ENCODE data around the gene PAPPA.

The PAPPA gene

DNA sequence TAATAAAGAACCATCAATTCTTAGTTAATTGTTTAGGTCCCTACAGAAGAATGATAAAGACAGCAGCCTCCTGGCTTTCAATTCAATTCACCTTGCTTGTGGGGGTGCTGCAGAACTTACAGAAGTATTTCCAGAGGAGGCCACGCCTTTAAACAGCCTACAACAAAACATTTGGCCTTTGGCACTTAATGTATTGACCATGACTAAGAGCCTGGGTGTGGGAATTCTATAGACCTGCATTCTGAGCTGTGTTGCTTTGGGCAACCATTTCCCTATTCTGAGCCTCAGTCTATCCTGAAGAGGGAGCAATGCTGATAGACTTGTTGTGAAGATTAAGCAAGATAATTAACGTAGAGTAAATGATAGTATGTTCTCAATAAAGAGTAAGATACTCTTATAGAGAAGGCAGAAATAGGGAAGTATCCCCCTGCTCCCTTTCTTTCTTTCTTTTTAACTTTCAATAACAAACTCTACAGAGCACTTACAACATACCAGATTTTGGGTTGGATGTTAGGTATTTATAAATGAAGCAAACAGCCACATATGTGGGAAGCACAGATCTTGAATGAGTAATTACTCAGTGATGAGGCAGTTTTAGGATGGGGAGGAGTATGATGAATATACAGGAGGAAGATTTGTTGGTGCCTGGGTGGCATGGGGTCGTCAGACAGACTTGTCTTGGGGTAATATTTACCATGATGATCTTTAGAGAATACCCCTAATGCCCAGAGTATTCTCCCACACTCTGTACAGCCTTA, 28.4 kb downstream of the PAPPA start:
- H3K4me3 ChIP-seq, result no peak overlapping the region
- DNase-seq (ENCODE audit: low spot score in 2 of 2), result no peak
- H3K36me3 ChIP-seq (replicated peaks), result no peaks in the 10 kb centered on the region
- in situ Hi-C loops (cut with MboI; ENCODE audit: low sequenced_read_pairs), result no loop called here
- H3K27me3 ChIP-seq (ENCODE audit: low read depth), result no peaks in the 10 kb centered on the region
- H3K9me3 ChIP-seq, result no peaks in the 10 kb centered on the region
- no peaks in the 10 kb centered on the region for H3K4me1 ChIP-seq

DNA sequence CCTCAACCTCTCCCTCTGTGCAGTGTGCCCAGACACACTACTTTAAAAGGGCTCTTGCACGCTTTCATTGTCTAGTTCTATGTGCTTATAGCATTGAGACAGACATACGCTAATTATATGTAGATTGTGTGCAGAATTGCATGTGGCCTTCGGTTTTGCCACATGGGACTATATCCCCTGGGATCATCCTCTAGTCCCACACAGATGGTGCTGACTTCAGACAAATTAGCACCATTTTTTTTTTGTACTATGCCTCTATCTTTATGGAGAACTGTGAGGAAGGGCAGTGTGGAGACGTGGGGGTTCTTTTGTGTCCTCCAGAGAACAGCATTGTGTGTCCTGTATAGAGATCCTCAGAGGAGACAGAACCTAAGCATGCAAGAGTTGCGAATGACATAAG, 29.3 kb downstream of the PAPPA start:
- DNase-seq (ENCODE audit: low spot score in 2 of 2), result no peak
- Histone ChIP-seq H3K9me3 (no peaks in the 10 kb centered on the region), H3K4me1 (no peaks in the 10 kb centered on the region), H3K36me3 (replicated peaks) (no peaks in the 10 kb centered on the region), H3K27me3 (ENCODE audit: low read depth) (no peaks in the 10 kb centered on the region), H3K4me3 (no peak overlapping the region)
- in situ Hi-C loops (cut with MboI; ENCODE audit: low sequenced_read_pairs), result no loop called here

DNA sequence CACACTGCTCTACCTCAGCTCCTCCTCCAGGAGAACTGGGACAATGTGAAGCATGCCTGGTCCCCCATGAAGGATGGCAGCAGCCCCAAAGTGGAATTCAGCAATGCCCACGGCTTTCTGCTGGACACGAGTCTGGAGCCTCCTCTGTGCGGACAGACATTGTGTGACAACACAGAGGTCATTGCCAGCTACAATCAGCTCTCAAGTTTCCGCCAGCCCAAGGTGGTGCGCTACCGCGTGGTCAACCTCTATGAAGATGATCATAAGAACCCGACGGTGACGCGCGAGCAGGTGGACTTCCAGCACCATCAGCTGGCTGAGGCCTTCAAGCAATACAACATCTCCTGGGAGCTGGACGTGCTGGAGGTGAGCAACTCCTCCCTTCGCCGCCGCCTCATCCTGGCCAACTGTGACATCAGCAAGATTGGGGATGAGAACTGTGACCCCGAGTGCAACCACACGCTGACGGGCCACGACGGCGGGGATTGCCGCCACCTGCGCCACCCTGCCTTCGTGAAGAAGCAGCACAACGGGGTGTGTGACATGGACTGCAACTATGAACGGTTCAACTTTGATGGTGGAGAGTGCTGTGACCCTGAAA, 34.1 kb downstream of the PAPPA start:
- Histone ChIP-seq H3K4me3 (no peak overlapping the region), H3K4me1 (no peaks in the 10 kb centered on the region), H3K27me3 (ENCODE audit: low read depth) (no peaks in the 10 kb centered on the region), H3K9me3 (no peaks in the 10 kb centered on the region), H3K36me3 (replicated peaks) (no peaks in the 10 kb centered on the region)
- in situ Hi-C loops (cut with MboI; ENCODE audit: low sequenced_read_pairs), result no loop called here
- no peak for DNase-seq (ENCODE audit: low spot score in 2 of 2)

DNA sequence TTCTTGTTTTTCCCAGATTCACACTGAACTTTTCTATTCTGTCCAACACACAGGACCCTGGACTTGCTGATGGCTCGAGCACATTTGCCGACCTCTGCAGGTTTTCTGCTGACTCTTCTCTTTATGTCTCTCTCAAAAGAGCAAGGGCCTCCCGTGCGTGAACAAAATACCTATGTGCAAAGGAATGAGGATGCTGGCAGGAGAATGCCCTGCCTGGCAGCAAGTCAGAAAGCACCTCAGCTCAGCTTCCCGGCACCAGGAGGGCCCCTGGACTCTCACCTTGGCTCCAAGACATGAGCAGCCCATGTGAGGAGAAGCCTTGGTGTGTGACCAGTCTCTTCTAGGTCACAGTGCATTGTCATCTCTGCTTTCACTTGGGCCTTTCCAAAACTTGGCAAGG, 36.1 kb downstream of the PAPPA start:
- no peaks in the 10 kb centered on the region for H3K4me1 ChIP-seq
- H3K27me3 ChIP-seq (ENCODE audit: low read depth), result no peaks in the 10 kb centered on the region
- H3K36me3 ChIP-seq (replicated peaks), result no peaks in the 10 kb centered on the region
- DNase-seq (ENCODE audit: low spot score in 2 of 2), result no peak
- no peak overlapping the region for H3K4me3 ChIP-seq
- in situ Hi-C loops (cut with MboI; ENCODE audit: low sequenced_read_pairs), result no loop called here
- no peaks in the 10 kb centered on the region for H3K9me3 ChIP-seq

- DNase-seq (ENCODE audit: low spot score in 2 of 2), result no peak
- Histone ChIP-seq H3K36me3 (replicated peaks) (no peaks in the 10 kb centered on the region), H3K9me3 (no peaks in the 10 kb centered on the region), H3K4me1 (no peaks in the 10 kb centered on the region), H3K27me3 (ENCODE audit: low read depth) (no peaks in the 10 kb centered on the region), H3K4me3 (no peak overlapping the region)
- in situ Hi-C loops (cut with MboI; ENCODE audit: low sequenced_read_pairs), result no loop called here
Measured at GRCh38 chr9:116190637-116191396, 37.2 kb downstream of the PAPPA start.

GRCh38 chr9:116191576-116192415, 38.2 kb downstream of the PAPPA start:
- Histone ChIP-seq H3K9me3 (no peaks in the 10 kb centered on the region), H3K4me1 (no peaks in the 10 kb centered on the region), H3K27me3 (ENCODE audit: low read depth) (no peaks in the 10 kb centered on the region), H3K4me3 (no peak overlapping the region), H3K36me3 (replicated peaks) (no peaks in the 10 kb centered on the region)
- in situ Hi-C loops (cut with MboI; ENCODE audit: low sequenced_read_pairs), result no loop called here
- no peak for DNase-seq (ENCODE audit: low spot score in 2 of 2)

GRCh38 chr9:116193636-116194035, 40.0 kb downstream of the PAPPA start:
- no peak for DNase-seq (ENCODE audit: low spot score in 2 of 2)
- H3K4me3 ChIP-seq, result no peak overlapping the region
- in situ Hi-C loops (cut with MboI; ENCODE audit: low sequenced_read_pairs), result no loop called here
- H3K27me3 ChIP-seq (ENCODE audit: low read depth), result no peaks in the 10 kb centered on the region
- no peaks in the 10 kb centered on the region for H3K4me1 ChIP-seq
- H3K36me3 ChIP-seq (replicated peaks), result no peaks in the 10 kb centered on the region
- no peaks in the 10 kb centered on the region for H3K9me3 ChIP-seq

DNA sequence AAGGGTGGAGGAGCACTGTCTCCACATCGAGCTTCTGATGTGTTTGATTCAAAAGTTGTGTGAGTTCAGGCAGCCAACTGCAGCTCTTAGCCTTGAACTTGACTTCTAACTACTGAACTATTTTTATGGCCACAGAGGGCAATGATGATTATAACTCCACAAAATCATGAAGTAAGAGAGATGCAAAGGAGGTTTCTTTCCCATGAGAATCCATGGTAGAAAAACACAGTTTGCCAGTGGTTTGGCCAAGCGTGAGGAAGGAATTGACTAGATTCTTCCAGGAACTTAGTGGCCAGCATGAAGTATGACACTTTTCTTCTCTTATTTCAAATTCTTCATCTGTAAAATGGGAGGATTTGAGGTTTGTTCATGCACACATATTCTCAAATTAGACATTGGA, 43.2 kb downstream of the PAPPA start:
- Histone ChIP-seq H3K36me3 (replicated peaks) (no peaks in the 10 kb centered on the region), H3K9me3 (no peaks in the 10 kb centered on the region), H3K27me3 (ENCODE audit: low read depth) (no peaks in the 10 kb centered on the region), H3K4me1 (no peaks in the 10 kb centered on the region), H3K4me3 (no peak overlapping the region)
- DNase-seq (ENCODE audit: low spot score in 2 of 2), result no peak
- in situ Hi-C loops (cut with MboI; ENCODE audit: low sequenced_read_pairs), result no loop called here

- in situ Hi-C loops (cut with MboI; ENCODE audit: low sequenced_read_pairs), result no loop called here
- Histone ChIP-seq H3K4me3 (no peak overlapping the region), H3K4me1 (no peaks in the 10 kb centered on the region), H3K27me3 (ENCODE audit: low read depth) (no peaks in the 10 kb centered on the region), H3K36me3 (replicated peaks) (no peaks in the 10 kb centered on the region), H3K9me3 (no peaks in the 10 kb centered on the region)
- DNase-seq (ENCODE audit: low spot score in 2 of 2), result no peak
Measured at GRCh38 chr9:116198344-116198743, 44.8 kb downstream of the PAPPA start.

- no peak for DNase-seq (ENCODE audit: low spot score in 2 of 2)
- Histone ChIP-seq H3K27me3 (ENCODE audit: low read depth) (no peaks in the 10 kb centered on the region), H3K4me3 (no peak overlapping the region), H3K9me3 (no peaks in the 10 kb centered on the region), H3K4me1 (no peaks in the 10 kb centered on the region), H3K36me3 (replicated peaks) (no peaks in the 10 kb centered on the region)
- in situ Hi-C loops (cut with MboI; ENCODE audit: low sequenced_read_pairs), result no loop called here
Measured at GRCh38 chr9:116202219-116202912, 48.8 kb downstream of the PAPPA start.

DNA sequence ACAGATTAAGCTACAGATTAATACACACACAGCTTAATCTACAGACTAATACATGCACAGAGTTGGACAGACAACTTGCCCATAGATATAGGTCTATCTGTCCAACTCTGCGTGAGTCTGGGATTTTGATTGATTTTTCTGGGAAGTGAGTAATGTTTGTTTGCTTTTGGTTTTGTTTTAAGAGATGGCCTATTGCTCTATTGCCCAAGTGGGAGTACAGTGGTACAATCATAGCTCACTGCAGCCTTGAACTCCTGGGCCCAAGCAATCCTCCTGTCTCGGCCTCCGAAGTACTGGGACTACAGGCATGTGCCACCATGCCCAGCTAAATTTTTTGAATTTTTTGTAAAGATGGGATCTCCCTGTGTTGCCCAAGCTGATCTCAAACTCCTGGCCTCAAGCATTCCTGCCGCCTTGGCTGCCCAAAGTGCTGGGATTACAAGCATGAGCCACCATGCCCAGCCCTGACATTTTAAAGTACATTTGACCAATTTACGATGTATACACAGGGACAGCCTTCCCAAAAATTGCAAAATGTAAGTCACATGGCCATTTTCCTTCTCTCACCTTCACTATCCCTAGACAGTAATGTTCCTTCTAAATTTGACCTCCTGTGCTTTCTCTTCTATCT, 50.8 kb downstream of the PAPPA start:
- in situ Hi-C loops (cut with MboI; ENCODE audit: low sequenced_read_pairs), result no loop called here
- H3K27me3 ChIP-seq (ENCODE audit: low read depth), result 0 out of 2 replicates have a peak, but pooled peaks cover 2% of the 10 kb centered on the region
- no peaks in the 10 kb centered on the region for H3K9me3 ChIP-seq
- DNase-seq (ENCODE audit: low spot score in 2 of 2), result no peak
- H3K4me1 ChIP-seq, result no peaks in the 10 kb centered on the region
- H3K4me3 ChIP-seq, result no peak overlapping the region
- no peaks in the 10 kb centered on the region for H3K36me3 ChIP-seq (replicated peaks)

- no peak overlapping the region for H3K4me3 ChIP-seq
- no peaks in the 10 kb centered on the region for H3K36me3 ChIP-seq (replicated peaks)
- no peaks in the 10 kb centered on the region for H3K9me3 ChIP-seq
- in situ Hi-C loops (cut with MboI; ENCODE audit: low sequenced_read_pairs), result no loop called here
- no peaks in the 10 kb centered on the region for H3K4me1 ChIP-seq
- 0 out of 2 replicates have a peak, but pooled peaks cover 2% of the 10 kb centered on the region for H3K27me3 ChIP-seq (ENCODE audit: low read depth)
- no peak for DNase-seq (ENCODE audit: low spot score in 2 of 2)
Measured at GRCh38 chr9:116207371-116208111, 54.0 kb downstream of the PAPPA start.

Data from HAP-1 (cell line).